ENCODE measurements around the gene CYTH3.

DNA sequence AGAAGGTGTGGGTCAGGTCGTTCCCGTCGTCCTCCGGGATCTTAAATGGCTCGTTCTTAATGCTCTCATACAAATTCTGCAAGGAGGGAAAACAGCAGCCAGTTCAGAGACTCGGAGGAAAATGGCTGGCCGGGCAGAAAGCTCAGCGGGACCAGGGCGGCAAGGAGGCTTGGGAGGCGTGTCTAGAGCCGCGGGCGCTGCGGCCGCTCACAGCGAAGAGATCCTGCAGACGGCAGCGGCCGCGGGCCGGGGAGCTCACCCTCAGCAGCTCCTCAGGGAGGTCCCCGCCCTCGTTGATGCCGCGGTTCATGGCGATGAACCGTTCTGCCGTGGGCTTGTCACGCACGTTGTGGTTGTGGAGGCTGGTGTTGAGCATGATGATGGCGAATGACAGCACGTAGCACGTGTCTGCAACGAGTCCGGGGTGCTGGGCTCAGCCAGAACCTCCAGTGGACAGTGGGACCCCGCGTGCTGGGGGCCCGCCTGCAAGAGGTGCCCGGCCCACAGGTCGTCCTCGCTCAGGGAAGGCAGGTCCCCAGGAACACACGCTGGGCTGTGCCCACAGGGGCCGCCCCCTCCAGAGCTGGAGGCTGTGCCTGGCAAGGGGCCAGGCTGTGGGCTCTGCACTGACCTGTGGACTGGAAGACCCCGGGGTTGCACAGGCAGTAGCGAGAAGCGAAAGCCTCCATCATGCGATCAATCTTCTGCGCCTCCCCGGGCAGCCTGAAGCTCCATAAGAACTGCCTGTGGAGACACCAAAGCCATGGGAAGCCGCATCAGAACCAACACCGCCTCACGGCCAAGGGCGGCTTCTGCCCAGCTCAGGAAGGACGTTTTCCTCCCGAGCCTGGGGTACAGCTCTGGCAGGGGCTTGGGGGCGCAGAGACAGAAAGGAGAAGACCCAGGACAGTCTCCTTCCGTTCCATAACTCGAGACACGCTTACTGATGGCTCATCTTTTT lies 101.6 kb downstream of the CYTH3 start:
- TF ChIP-seq, protein P1, sequence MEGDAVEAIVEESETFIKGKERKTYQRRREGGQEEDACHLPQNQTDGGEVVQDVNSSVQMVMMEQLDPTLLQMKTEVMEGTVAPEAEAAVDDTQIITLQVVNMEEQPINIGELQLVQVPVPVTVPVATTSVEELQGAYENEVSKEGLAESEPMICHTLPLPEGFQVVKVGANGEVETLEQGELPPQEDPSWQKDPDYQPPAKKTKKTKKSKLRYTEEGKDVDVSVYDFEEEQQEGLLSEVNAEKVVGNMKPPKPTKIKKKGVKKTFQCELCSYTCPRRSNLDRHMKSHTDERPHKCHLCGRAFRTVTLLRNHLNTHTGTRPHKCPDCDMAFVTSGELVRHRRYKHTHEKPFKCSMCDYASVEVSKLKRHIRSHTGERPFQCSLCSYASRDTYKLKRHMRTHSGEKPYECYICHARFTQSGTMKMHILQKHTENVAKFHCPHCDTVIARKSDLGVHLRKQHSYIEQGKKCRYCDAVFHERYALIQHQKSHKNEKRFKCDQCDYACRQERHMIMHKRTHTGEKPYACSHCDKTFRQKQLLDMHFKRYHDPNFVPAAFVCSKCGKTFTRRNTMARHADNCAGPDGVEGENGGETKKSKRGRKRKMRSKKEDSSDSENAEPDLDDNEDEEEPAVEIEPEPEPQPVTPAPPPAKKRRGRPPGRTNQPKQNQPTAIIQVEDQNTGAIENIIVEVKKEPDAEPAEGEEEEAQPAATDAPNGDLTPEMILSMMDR (IDR thresholded peaks at IDR 0.05) = no peak
- no peak for TF ChIP-seq POLR2A (IDR thresholded peaks at IDR 0.05)
